IMR-90 (cell line): ENCODE results near the gene PAFAH2. TPM values are rescaled to one million over a fixed set of nuclear protein-coding genes. Genes with fewer than 3 reads are reported as not detected.

ENCODE experiments used
- ATAC-seq: fragments of 200-7000 bp; cut with Tn5 transposase; 2 replicates; pipeline ENCODE4 v1.9.1; 2020; ENCODE audit warnings: low read depth, mild to moderate bottlenecking, moderate library complexity
- BruUV-seq: library from RNA; stranded (reverse); fragments of 400-500 nt; replicated peaks from 2 replicates; lab custom pipeline; 2021; lab: Mats Ljungman, UMichigan
- CTCF ChIA-PET: fragments of 300-600 bp; formaldehyde crosslinking; extraction: SDS; loops from one replicate; lab custom pipeline; 2021; ENCODE audit warnings: antibody characterized with exemption; lab: Yijun Ruan, JAX
- POLR2A ChIA-PET: fragments of 300-600 bp; sonication (Branson Sonifier 250); formaldehyde crosslinking; loops from one replicate; lab custom pipeline; 2022; ENCODE audit warnings: antibody characterized with exemption; ENCODE audit not compliant: unreplicated experiment; lab: Charles Lee
- DNase-seq: peaks from one replicate; pipeline ENCODE4 v3.0.0; 2013
- H2AFZ ChIP-seq: replicated peaks from 2 replicates; pipeline ENCODE3; 2013; ENCODE audit warnings: low read length, mild to moderate bottlenecking; ENCODE audit not compliant: poor library complexity
- H2AK5ac ChIP-seq: 2 replicates; pipeline ENCODE4 v1.6.1; 2013; ENCODE audit warnings: low read depth, low read length, inconsistent platforms
- H2AK9ac ChIP-seq: replicated peaks from 2 replicates; pipeline ENCODE3; 2013; ENCODE audit warnings: mild to moderate bottlenecking, low read depth, low read length, moderate library complexity; ENCODE audit not compliant: poor library complexity
- H2BK120ac ChIP-seq: 2 replicates; pipeline ENCODE4 v1.6.1; 2013; ENCODE audit warnings: low read depth, low read length, inconsistent platforms
- H2BK15ac ChIP-seq: 3 replicates; pipeline ENCODE4 v1.6.1; 2013; ENCODE audit warnings: low read depth, low read length, inconsistent platforms
- H2BK20ac ChIP-seq: 2 replicates; pipeline ENCODE4 v1.6.1; 2013; ENCODE audit warnings: low read depth, mild to moderate bottlenecking, inconsistent platforms, low read length, moderate library complexity
- H2BK5ac ChIP-seq: 2 replicates; pipeline ENCODE4 v1.6.1; 2013; ENCODE audit warnings: mild to moderate bottlenecking, low read depth, low read length, inconsistent platforms; ENCODE audit not compliant: poor library complexity, severe bottlenecking
- H3K14ac ChIP-seq: replicated peaks from 2 replicates; pipeline ENCODE4 v1.6.1; 2013; ENCODE audit warnings: low read depth, low read length, inconsistent platforms
- H3K18ac ChIP-seq: 2 replicates; pipeline ENCODE4 v1.6.1; 2013; ENCODE audit warnings: low read depth, low read length, control low read depth
- H3K23ac ChIP-seq: 2 replicates; pipeline ENCODE4 v1.6.1; 2013; ENCODE audit warnings: low read depth, low read length, inconsistent platforms
- H3K27ac ChIP-seq: 2 replicates; pipeline ENCODE4 v1.5.1; 2013; ENCODE audit warnings: mild to moderate bottlenecking, control low read depth, low read length; ENCODE audit not compliant: insufficient read depth
- H3K27me3 ChIP-seq: 2 replicates; pipeline ENCODE4 v1.6.1; 2013; ENCODE audit warnings: low read length; ENCODE audit not compliant: control insufficient read depth, insufficient read depth
- H3K36me3 ChIP-seq: 2 replicates; pipeline ENCODE4 v1.6.1; 2013; ENCODE audit warnings: low read length, mixed read lengths; ENCODE audit not compliant: control insufficient read depth, insufficient read depth
- H3K4ac ChIP-seq: 2 replicates; pipeline ENCODE4 v1.6.1; 2013; ENCODE audit warnings: low read depth, low read length, inconsistent platforms
- H3K4me1 ChIP-seq: 2 replicates; pipeline ENCODE4 v1.6.1; 2013; ENCODE audit warnings: low read length, mixed read lengths; ENCODE audit not compliant: control insufficient read depth, insufficient read depth
- H3K4me2 ChIP-seq: 2 replicates; pipeline ENCODE4 v1.6.1; 2013; ENCODE audit warnings: low read depth, mild to moderate bottlenecking, control low read depth, low read length, moderate library complexity
- H3K4me3 ChIP-seq: 2 replicates; pipeline ENCODE4 v1.5.1; 2013; ENCODE audit warnings: low read depth, mild to moderate bottlenecking, control low read depth, low read length, moderate library complexity; ENCODE audit not compliant: insufficient read depth
- H3K56ac ChIP-seq: 2 replicates; pipeline ENCODE4 v1.6.1; 2013; ENCODE audit warnings: low read length, inconsistent platforms; ENCODE audit not compliant: insufficient read depth; ENCODE audit errors: extremely low read depth
- H3K79me1 ChIP-seq, 2 experiments: 2 replicates each; pipeline ENCODE4 v1.6.1; 2013; ENCODE audit warnings: low read length in 2 of 2, inconsistent platforms in 1 of 2, low read depth in 1 of 2
- H3K9ac ChIP-seq: 2 replicates; pipeline ENCODE4 v1.6.1; 2013; ENCODE audit warnings: low read depth, low read length, control low read depth
- H3K9me1 ChIP-seq: 2 replicates; pipeline ENCODE4 v1.6.1; 2013; ENCODE audit warnings: low read length, inconsistent platforms; ENCODE audit not compliant: insufficient read depth
- H3K9me3 ChIP-seq: 2 replicates; pipeline ENCODE4 v1.6.1; 2013; ENCODE audit warnings: low read length; ENCODE audit not compliant: control insufficient read depth, insufficient read depth
- H4K20me1 ChIP-seq: 2 replicates; pipeline ENCODE4 v1.6.1; 2013; ENCODE audit warnings: low read length, inconsistent platforms; ENCODE audit not compliant: insufficient read depth
- H4K5ac ChIP-seq: 2 replicates; pipeline ENCODE4 v1.6.1; 2013; ENCODE audit warnings: mild to moderate bottlenecking, low read depth, low read length, control low read depth
- H4K8ac ChIP-seq, 2 experiments: 2 replicates each; pipeline ENCODE4 v1.6.1; 2013; ENCODE audit warnings: low read depth in 2 of 2, low read length in 2 of 2, control low read depth in 1 of 2, inconsistent platforms in 1 of 2
- H4K91ac ChIP-seq: 2 replicates; pipeline ENCODE4 v1.6.1; 2013; ENCODE audit warnings: low read depth, low read length, inconsistent platforms; ENCODE audit not compliant: insufficient read depth
- BHLHE40 ChIP-seq: fragments of 150-350 bp; IDR thresholded peaks from 2 replicates; pipeline ENCODE4 v1.6.1; 2016; ENCODE audit warnings: mild to moderate bottlenecking, low read depth, low read length
- CEBPB ChIP-seq: IDR thresholded peaks from 2 replicates; pipeline ENCODE4 v1.6.1; 2012; ENCODE audit warnings: low read depth, low read length, improper control_type of control experiment
- CHD1 ChIP-seq: IDR thresholded peaks from 2 replicates; pipeline ENCODE4 v1.6.1; 2012; ENCODE audit warnings: low read depth, low read length, improper control_type of control experiment
- CTCF ChIP-seq: conservative IDR thresholded peaks from 2 replicates; pipeline ENCODE4 v1.5.1; 2012; ENCODE audit warnings: mild to moderate bottlenecking, low read depth, low read length, improper control_type of control experiment
- FOS ChIP-seq: fragments of 150-350 bp; IDR thresholded peaks from 2 replicates; pipeline ENCODE4 v1.6.1; 2016; ENCODE audit warnings: low read depth, low read length
- MAFK ChIP-seq: IDR thresholded peaks from 2 replicates; pipeline ENCODE4 v1.6.1; 2012; ENCODE audit warnings: low read depth, low read length, improper control_type of control experiment
- MAZ ChIP-seq: IDR thresholded peaks from 2 replicates; pipeline ENCODE4 v1.6.1; 2012; ENCODE audit warnings: low read depth, mild to moderate bottlenecking, low read length, improper control_type of control experiment, moderate library complexity, borderline replicate concordance
- MXI1 ChIP-seq: IDR thresholded peaks from 2 replicates; pipeline ENCODE4 v1.6.1; 2012; ENCODE audit warnings: low read depth, mild to moderate bottlenecking, low read length, moderate library complexity, borderline replicate concordance
- NFE2L2 ChIP-seq: fragments of 150-350 bp; IDR thresholded peaks from 2 replicates; pipeline ENCODE4 v1.6.1; 2016; ENCODE audit warnings: low read depth, mild to moderate bottlenecking, low read length
- POLR2A ChIP-seq: IDR thresholded peaks from 2 replicates; pipeline ENCODE4 v1.6.1; 2012; ENCODE audit warnings: mild to moderate bottlenecking, low read depth, low read length
- RAD21 ChIP-seq: IDR thresholded peaks from 2 replicates; pipeline ENCODE4 v1.6.1; 2012; ENCODE audit warnings: low read length, improper control_type of control experiment
- RCOR1 ChIP-seq: IDR thresholded peaks from 2 replicates; pipeline ENCODE4 v1.6.1; 2012; ENCODE audit warnings: mild to moderate bottlenecking, low read length, improper control_type of control experiment; ENCODE audit not compliant: insufficient replicate concordance
- RFX5 ChIP-seq: IDR thresholded peaks from 2 replicates; pipeline ENCODE4 v1.8.0; 2012; ENCODE audit warnings: low read depth, mild to moderate bottlenecking, low read length, moderate library complexity
- SMC3 ChIP-seq: fragments of 150-350 bp; IDR thresholded peaks from 2 replicates; pipeline ENCODE4 v1.6.1; 2016; ENCODE audit warnings: low read depth, mild to moderate bottlenecking, antibody characterized with exemption, low read length, moderate library complexity
- USF2 ChIP-seq: fragments of 150-350 bp; IDR thresholded peaks from 2 replicates; pipeline ENCODE4 v1.6.1; 2017; ENCODE audit warnings: mild to moderate bottlenecking, antibody characterized with exemption, low read length, low read depth
- WGBS, 2 experiments: methylation state at CpG; one replicate each; pipeline versions ENCODE4 v1.1.5 to v1.1.7; 2013; ENCODE audit warnings: missing lambda C conversion rate in 2 of 2; ENCODE audit not compliant: insufficient read length in 1 of 2; ENCODE audit errors: extremely low coverage in 2 of 2; 5-methylcytosine and 5-hydroxymethylcytosine counted together
- dilution Hi-C: fragments of 300-500 bp; cut with HindIII; formaldehyde crosslinking; loops from one replicate; pipeline ENCODE4 v1.14.3; 2018; ENCODE audit warnings: low sequenced_read_pairs; ENCODE audit not compliant: unreplicated experiment
- in situ Hi-C: fragments of 300-500 bp; cut with MboI; formaldehyde crosslinking; loops from 3 replicates; pipeline ENCODE4 v1.14.3; 2019; ENCODE audit warnings: low sequenced_read_pairs, inconsistent platforms, mixed read lengths
- intact Hi-C: fragments of 100-400 bp; cut with micrococcal nuclease; formaldehyde crosslinking; loops from 2 replicates; pipeline ENCODE4 v1.10.0; 2022
- polyA plus RNA-seq, 3 experiments: library from polyadenylated mRNA; depleted of rRNA; stranded (reverse); fragments of >200 nt; gene quantifications; 2 replicates each; pipeline ENCODE4 v1.2.3, GENCODE V29; 2012; ENCODE audit warnings: low replicate concordance in 1 of 3
- total RNA-seq: library from RNA; depleted of rRNA; stranded (reverse); fragments of >200 nt; gene quantifications from 2 replicates; pipeline ENCODE4 v1.2.3, GENCODE V29; 2012

Gene PAFAH2
- total and polyA plus RNA-seq, 2 of the 4 experiments (the other 2 are of a cell fraction), result 8.3 to 12.2 TPM

- intact Hi-C loops, result no loop called here
- Histone ChIP-seq H3K18ac (no peak overlapping the region), H3K4me3 (no peak overlapping the region), H3K36me3 (no peaks in the 10 kb centered on the region), H2BK5ac (no peak overlapping the region), H2BK120ac (no peak overlapping the region), H3K9me3 (no peaks in the 10 kb centered on the region), H3K14ac (no peak overlapping the region), H4K91ac (no peak overlapping the region), H3K4me2 (no peak overlapping the region), H3K4ac (no peak overlapping the region), H3K4me1 (no peaks in the 10 kb centered on the region), H3K56ac (no peak overlapping the region), H2AK9ac (no peak overlapping the region), H3K79me1 (no peaks in the 10 kb centered on the region), H2BK15ac (no peak overlapping the region), H3K9me1 (no peaks in the 10 kb centered on the region), H4K20me1 (no peaks in the 10 kb centered on the region), H3K27me3 (peaks cover 10% of the 10 kb centered on the region; the same call in 1 of the 2 replicates), H2AK5ac (no peak overlapping the region), H4K5ac (no peak overlapping the region), H3K27ac (no peak overlapping the region), H3K9ac (no peak overlapping the region), H2AFZ (no peak overlapping the region), H2BK20ac (no peak overlapping the region), H3K23ac (no peak overlapping the region), H4K8ac (no peak overlapping the region)
- 28% methylated on average over 2 of the region's 13 CpGs; no CpG with 5 or more reads in 1 of the 2 experiments for WGBS, 2 experiments
- POLR2A ChIA-PET, result interaction anchor here (0.6 kb wide), 1 partner anchor 63 kb away, joined by 3 read pairs; no protein-coding TSS in a partner anchor
- dilution Hi-C loops, result no loop called here
- ATAC-seq, result no peak; the same call in 1 of the 2 replicates
- no peak for DNase-seq
- BruUV-seq, result no TSS peak
- CTCF ChIA-PET, result interaction anchor here (1.5 kb wide), 1 partner anchor 8 kb away, joined by 7 read pairs; no protein-coding TSS in a partner anchor
- in situ Hi-C loops, result no loop called here
- TF ChIP-seq SMC3 (no peak), RCOR1 (no peak), MAZ (no peak), CTCF (no peak), CHD1 (no peak), CEBPB (no peak), FOS (no peak), POLR2A (no peak), USF2 (no peak), BHLHE40 (no peak), MAFK (no peak), RAD21 (no peak), NFE2L2 (no peak), RFX5 (no peak), MXI1 (no peak)
Observed at GRCh38 chr1:25933479-25934365, 64.1 kb downstream of the PAFAH2 start.
